Fibroblast of skin of scalp (primary cell): ENCODE measurements around the gene PSMA6.
"Not testable (repeated sequence)": the region's sequence is repeated elsewhere in the genome, so short reads cannot be mapped to it uniquely, and the experiment has no call there.

Experiments used
- DNase-seq: peaks from one replicate; pipeline ENCODE4 v3.0.0-alpha.2; 2013

PSMA6 gene

DNA sequence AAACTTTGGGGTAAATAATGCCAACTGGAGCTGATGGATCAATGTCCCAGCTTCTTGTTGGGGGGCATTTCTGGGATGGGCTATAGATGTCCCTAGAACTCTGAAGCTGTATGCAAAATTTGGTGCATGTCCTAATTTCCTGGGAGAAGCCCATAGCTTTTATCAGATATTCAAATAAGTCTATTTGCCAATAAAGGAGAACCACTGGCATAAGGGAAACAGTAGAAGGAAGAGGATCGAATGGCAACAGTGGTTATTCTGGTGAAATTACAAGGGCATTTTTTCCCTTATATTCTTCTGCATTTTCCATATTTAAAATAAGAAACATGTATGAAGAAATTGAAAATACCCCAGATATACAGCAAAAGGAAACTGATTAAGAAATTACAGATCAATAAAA is 34.2 kb downstream of the PSMA6 start:
- DNase-seq = no peak

DNA sequence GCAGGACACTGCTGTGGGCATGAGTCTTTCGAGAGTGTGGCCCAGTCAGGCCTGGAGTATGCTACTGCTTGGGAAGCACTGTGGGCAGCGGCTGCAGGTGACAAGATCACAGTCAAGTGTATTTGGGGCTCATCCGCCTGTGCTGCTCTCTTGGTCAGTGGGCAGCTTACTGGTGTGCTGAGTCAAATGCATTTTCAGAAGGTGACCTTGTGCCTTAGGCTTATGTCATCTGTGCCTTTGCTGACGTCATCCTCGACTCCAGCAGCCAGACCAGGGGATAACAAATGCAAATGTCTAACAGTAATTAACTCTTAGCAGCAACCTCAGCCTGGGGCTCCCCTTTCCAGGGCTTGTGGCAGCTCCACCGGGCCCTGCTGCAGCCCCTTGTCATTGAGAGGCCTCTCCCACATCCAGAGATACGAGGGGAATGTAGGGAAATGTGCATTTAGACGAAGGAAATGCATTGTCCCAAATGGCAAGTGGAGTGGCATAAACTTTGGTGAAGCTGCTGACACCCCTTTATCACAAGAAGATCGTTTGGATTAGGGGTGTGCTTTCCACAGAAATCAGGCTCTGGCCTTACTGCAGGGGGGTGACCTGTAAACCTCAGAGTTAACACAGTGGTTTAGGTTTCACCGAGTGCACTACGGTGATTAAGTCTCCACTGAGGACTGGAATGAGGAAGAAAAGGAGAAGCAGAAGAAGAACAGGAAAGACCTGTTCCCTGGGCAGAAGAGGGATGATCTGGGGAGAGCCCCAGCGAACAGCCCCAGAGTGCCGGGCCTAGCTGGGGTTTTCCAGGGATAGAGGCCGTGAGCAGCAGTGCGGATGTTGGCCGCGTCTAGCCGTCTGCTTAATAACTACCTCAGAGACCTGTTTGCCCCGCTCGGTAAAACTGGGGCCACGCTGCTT is 39.7 kb downstream of the PSMA6 start:
- peak; percentile 19 for DNase-seq

DNA sequence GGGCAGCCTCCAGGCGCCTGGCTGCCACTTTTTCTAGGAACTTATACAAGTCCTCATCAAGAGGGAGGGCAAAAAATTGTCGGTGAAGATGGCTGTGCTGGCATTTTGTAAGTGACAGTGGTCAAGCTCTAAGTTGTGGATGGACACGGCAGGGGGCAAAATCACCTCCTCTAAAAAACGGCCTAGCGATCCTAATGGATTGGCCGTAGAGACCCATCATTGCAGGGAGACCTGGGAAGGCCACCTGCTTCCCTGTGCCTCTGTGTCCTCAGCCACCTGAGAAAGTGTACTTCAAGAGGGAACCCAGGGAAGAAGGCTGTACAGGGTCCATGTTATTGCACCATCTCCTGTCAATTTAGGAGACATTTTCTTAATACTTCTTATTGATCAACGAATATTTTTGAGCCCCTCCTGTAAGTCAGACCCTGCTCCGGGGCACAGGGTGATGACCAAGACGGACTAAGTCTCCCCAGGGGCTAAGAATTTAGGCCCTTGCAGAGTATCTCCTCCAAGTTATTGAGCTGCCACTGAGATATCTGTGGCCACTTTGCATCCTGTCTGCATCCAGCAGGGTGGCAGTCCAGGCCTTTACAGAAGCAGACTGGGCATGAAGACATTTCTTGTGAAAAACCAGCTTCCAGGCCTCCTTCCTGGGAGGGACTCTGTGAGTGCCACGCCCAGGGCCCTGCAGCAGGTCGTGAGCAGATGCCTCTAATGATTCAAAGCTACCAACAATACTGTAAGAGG is 40.5 kb downstream of the PSMA6 start:
- DNase-seq = peak; percentile 17

DNA sequence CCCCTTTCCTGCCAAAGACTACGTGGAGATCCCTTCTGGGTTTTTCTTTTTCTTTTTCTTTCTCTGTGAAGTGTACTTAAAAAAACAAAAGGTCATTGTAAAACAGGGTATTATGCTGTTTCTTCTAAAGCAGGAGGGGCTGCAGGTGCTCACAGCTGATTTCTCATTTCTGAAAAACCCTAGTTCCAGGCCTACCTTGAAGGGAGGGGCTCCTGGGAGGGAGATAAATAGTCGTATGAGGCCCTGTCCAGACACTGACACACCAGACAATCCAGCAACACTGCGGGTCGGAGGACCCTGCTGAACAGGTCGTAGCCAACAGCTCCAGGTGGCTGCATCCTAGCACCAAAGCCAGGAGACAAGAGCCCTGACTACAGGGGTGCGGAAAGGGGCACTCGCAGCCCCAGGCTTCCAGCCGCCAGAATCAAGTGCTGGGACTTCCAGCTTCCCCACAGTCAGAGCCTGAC is 41.1 kb downstream of the PSMA6 start:
- DNase-seq = no peak

DNA sequence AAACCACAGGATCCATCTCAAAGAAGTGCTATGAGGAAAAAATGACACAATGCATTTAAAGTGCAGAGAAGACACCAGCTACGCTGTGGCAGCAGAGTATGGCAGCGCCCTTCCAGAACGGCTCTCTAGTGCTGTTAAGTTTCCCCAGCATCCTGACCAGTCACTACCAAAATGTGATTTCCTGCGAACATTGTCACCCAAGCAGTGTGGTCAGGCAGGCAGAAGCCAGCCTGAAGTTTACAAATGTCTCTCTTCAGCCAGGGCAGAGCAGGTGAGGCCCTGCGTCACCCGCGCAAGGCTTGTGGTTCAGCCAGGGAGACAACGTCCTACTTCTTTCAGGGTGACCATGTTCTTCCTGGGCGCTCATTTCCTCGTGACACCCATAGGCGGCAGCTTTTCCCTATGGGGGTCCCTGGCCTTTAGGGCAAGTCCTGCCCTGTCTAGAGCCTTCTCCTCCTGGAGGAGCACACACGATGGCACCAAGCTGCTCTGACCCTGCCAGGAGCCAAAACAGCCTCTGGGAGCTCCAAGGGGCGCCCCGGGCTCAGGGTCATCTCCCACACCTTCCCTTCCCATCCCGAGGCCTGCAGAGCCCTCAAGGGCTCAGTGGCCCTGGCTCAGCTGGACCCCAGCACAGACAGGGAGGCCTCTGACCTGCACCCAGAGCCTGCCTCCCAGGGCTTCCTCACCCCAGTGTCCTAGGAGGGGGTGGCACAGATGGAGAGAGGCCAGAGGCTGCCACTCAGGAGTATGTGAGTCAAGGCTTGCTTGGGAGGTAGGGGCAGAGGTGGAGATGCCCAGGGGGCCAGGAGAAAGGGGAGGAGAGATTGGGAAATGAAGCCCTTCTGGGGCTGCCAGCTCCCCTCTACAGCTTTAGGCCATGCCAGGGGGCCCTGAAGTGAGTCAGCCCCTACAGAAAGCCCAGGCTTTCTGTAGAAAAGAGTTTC is 41.9 kb downstream of the PSMA6 start:
- DNase-seq = no peak

DNA sequence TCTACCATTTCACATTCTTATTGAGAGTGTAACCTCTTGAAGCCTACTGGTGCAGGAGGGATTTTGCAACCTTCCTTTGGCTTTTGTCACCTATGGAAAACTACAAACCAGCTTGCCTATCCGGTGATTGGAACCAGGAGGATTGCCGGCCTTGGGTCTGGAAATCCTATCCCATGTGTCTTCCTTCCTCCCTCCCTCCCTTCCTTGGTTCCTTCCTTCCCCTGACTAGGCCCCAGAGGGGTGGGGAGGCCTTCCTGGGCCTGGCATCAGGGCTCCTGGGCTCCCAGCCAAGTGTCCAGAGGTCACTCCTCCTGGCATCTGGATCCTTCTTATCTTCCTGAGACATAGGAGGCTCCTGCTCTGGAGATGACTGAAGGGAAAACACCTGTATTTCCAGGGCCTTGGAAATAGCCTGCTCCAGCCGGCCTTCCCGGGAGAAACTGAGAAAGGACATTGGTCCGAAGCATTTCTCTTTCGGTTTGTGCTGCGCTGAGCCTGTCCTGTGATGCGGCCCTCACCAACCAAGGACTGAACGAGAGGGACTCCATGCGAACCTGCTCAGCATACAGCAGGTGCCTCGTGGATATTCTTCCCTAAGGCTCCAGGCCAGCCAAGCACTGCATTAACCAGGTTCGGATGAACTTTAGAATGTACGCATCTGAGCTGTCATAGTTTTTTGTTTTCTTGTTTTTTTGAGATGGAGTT is 43.4 kb downstream of the PSMA6 start:
- no peak for DNase-seq

DNA sequence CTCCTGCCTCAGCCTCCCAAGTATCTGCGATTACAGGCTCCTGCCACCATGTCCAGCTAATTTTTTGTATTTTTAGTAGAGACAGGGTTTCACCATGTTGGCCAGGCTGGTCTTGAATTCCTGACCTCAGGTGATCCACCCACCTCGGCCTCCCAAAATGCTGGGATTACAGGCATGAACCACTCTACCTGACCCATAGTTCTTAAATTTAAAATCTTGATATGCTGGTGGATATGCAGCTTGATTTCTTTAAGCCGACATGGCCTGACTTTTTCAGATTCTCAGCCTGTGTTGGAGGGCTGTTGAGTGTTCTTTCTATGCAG is 44.0 kb downstream of the PSMA6 start:
- DNase-seq = not testable (repeated sequence)

DNA sequence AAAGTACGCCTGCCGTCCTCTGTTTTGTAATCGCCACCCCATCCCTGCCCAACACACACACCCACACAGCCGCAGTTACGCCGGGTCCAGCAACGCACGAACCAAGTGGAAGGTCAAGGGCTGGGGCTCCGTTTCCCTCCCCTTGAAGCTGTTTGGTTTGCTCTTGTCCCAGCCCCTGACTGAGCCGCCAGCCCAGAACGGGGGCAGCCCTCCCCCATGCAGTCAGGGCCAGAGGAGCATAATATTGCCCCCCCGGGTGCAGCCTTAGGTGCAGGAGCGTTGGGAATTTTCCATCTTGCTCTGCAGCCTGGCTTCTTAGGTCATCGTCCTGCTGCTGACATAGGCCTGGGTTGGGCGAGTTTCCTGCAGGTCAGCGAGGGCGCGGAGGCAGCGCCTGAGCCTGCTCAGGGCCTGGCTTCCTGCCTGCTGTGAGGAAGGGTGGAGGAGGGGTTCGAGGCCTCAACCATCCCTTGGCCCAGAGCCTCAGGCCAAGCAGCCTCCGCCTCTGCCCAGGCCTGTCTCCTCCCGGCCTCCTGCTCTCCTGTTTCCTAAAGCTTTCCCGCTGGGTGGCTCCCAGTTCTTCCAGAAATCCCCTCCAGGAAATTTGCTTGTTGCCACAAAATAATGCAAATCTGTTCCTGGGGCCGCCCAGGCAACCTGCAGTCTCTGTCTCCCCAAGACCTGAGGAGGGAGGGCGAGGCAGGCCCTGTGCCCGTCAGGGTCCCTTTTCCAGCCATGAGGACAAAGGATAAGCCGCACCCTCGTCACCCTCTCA is 44.5 kb downstream of the PSMA6 start:
- peak; percentile 32 for DNase-seq

DNA sequence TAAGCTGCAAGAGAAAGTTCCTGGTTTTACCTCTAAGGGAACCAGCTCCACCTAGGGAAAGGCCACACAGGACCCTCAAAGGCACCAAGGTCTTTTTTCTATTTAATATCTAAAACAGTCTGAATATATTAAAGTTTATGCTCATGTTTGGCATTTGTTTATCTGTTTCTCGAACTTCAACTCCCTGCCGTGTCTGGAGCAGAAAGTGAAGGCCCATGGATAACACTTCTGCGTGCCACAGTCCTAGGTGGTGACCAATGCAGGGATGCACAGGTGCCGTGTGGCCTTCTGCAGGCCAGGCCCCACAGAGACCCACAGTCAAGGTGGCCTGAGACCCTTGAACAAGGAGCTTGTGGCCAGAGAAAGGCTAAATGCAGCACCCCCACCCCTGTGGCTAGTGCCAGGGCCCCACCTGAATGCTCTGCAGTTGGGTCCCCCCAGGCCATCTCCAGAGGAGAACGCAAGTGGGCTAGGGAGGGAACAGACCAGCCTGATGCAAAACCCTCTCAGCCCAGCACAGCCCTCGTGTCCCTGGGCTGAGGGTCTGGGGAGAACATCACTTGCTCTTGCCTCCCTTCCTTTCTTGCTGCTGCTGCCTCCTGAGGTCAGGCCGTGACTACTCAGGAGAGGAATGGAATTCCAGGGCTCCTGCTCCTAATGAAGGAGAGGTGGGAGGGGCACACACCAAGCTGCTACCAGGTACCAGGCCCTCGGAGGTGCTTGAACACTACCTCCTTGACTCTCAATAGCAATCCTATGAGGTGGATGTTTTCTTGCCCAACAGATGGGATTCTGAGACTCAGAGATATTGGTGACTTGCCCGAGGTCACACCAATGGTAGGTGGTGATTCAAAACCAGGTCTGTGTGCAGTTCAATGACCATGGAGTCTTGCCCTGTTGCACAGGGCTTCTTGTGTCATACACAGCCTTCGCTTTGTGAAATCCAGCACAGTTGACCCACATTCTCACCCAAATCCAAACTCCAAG is 45.4 kb downstream of the PSMA6 start:
- no peak for DNase-seq

DNA sequence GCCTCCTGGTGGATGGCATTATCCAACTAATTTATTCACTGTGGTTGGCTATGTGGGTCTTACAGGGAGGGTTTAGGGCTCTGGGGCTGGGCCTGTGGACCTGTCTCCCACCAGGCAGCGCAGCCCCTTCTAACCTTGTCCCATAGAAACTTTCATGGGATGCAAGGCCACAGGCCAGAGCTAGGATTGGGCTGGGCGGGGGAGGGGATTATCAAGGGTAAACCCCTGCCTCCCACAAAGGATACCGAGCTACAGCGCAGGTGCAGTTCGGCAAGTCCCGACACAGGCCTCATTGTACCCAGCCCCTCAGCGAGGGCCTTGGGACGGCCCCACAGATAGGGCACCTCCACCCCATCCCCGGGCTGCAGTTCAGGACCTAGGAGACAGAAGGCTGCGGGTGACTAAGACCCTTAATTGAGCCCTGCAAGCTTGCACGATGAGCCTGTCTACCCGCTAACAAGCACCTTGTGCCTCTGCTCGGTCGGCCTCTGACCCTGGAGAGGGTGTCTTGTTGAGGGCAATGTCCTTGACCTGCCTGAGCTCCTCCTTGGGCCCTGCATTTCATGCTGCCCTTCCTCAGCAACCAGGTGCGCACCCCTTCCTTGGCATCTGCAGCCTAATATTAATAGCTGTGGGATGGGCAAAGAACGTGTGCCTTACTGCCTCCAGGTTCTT is 46.7 kb downstream of the PSMA6 start:
- DNase-seq = no peak

DNA sequence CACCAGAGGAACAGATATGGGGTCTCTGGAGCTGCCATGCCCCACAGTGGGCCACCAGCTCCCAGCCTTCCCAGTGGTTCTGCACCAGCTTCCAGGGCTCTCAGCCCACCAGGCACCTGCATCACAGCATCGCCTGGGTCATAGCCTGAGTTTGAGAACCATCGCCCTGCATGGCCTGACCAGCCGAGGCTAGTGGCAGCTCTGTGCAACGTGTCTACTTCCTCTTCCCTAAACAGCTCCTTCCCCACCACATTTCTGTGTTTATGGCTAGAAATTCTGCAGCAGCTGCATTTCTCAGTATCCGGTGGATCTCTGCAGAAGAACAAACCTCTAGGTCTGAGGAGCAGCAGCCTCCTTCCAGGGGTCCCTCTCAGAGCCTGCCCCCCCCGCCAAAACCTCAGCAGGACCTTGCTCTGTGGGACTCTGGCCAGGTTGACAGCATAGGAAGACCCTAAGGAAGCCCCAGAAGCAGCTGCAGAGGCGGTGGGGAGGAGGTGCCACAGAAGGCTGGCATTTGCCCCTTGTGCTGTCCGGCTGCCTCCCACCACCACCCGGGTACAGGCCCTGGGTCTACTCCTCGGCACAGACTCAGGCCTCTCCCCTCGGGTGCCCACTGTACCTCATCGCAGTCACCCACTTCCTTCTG is 47.7 kb downstream of the PSMA6 start:
- no peak for DNase-seq

DNA sequence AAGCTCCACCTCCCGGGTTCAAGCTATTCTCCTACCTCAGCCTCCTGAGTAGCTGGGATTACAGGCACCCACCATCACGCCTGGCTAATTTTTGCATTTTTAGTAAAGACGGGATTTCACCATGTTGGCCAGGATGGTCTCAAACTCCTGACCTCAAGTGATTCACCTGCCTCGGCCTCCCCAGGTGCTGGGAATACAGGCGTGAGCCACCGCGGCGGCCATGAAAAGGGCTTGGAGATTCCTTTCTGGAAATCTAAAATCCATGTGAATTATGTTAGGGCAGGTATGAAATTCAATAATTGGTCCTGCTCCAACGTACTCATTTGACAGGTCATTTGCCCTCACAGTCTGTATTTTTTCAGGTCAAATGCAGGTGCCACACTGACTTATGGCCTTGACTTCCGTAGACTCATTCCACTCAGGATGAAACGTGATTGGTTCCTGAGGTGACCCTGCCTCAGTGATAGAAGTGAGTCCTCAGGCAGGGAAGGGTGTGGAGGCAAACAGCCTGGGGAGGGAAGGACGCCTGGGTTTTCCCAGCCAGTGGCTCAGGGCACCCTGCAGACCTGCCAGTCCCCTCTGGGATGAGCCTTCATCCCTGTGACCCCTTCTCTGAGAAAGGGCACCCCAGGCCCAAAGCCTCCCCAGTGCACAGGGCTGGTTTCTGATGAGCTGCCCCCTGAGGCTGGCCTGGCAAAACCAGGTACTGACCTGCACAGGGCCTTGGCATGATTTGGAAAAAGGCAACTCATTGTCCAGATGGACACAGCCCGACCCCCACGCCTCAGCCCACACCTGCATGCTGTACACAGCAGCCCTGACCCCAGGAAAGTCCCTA is 48.7 kb downstream of the PSMA6 start:
- DNase-seq = no peak

DNA sequence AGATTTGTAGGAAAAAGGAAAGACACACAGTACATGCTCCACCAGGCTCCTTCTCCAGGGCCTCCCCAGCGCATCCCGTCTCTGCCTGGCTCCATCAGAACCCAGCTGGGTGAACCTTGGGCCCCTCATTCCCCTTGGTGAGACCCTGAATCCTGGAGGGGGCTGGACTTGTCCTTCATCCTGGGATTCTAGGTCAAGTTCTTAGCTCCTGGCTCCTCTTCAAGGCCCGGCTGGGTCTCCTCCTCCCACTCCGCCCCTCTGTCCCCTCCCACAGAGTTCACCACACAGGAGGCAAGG is 49.2 kb downstream of the PSMA6 start:
- DNase-seq = no peak

DNA sequence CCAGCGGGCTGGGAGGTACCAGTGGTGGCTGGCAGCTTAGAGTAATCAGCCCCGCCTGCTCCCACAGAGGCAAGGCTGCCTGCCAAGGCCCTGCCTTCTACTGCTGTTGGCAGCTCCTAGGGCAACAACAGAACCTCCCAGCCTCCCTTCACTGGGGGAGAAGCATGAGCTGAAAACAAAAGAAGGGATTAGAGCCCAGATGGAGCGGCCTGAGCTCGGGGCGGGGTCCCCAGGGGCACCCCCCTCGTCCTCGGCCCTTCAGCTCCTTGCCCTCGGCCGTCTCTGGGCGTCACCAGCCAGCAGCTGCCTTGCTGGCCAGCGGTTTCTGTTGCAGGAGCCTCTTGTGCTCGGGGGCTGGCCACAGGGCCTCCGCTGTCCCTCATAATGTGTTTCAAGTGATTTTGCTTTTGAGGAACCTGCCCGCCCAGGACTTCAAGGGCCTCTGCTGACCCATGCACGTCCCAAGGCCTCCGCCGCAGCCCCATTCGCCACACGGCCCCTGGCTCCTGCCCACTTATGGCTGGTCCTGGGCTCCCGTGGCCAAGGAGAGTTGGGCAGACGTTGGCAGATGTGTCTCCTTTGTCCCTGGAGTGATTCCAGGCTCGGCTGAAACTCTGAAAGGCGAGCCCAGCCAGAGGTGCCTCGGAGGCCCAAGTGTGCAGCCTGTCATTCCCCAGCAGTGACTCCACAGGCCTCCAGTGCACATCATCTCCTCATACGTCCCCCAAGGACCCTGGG is 49.7 kb downstream of the PSMA6 start:
- peak; percentile 94 for DNase-seq

DNA sequence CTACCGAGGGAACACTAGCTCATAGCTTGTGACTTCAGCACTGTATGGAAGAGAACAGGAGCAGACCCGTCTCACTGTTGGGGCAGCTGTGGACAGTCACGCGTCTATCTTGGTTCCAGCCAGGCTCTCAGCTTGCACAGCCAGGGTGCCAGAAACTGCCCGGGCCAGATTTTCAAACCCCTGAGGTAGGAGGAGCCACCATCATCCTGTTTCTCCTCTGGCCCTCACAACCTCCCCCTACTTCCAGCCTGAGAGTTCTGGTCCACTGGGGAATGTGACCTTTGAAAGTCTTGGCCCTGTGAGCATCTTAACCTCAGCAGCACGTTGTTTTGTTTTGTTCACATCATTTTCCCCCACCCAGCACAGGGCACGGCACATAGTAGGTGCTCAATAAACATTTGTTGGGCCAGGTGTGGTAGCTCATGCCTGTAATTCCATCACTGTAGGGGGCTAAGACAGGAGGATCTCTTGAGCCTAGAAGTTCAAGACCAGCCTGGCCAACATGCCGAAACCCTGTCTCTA is 50.4 kb downstream of the PSMA6 start:
- DNase-seq = no peak

DNA sequence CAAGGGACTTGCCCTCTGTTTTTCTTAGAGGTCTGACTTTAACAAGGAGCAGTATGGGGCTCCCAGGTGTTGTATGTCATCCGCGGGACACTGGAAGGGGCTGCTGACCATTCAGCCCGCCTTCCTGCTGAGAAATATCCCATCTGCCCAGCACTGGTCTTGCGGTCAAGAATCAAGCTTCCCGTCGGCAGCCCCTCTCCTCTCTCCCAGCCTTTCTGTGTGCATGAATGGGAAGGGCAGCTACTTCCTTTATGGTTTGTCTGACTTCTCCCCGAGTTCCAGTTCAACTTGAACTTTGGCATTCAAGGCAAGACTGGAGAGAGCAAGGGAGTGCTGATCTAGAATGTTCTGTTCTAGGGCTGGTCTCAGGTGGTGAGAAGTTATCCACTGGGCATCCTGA is 51.5 kb downstream of the PSMA6 start:
- DNase-seq = no peak
